H1 (cell line): ENCODE results near the gene COL12A1. TPM values are rescaled to one million over a fixed set of nuclear protein-coding genes. Genes with fewer than 3 reads are reported as not detected.

Source experiments
- RFX5 ChIP-seq: IDR thresholded peaks from 2 replicates; pipeline ENCODE4 v1.6.1; 2011; ENCODE audit warnings: low read depth, low read length, improper control_type of control experiment, borderline replicate concordance
- RNF2 ChIP-seq: fragments of 200-900, 300-1000 bp; sonication (generic); IDR thresholded peaks from 2 replicates; pipeline ENCODE4 v1.7.1; 2016; ENCODE audit warnings: borderline replicate concordance, low read depth, mild to moderate bottlenecking, antibody characterized with exemption, low read length; ENCODE audit not compliant: poor library complexity, severe bottlenecking; ENCODE audit errors: missing control alignments
- RXRA ChIP-seq: IDR thresholded peaks from 2 replicates; pipeline ENCODE4 v1.6.1; 2011; ENCODE audit warnings: low read depth, mild to moderate bottlenecking, low read length, moderate library complexity; ENCODE audit not compliant: insufficient read depth
- polyA plus RNA-seq, 7 experiments: library from polyadenylated mRNA; depleted of rRNA in 3 of 7; stranded (reverse) in 5 of 7; unstranded in 2 of 7; fragments of >200 nt in 5 of 7; fragments of 200-250 nt in 2 of 7; gene quantifications; 1 replicate in 5 of 7; 2 replicates in 1 of 7; 4 replicates in 1 of 7; pipeline versions ENCODE4 v1.2.1 to v1.2.3, GENCODE V29; 2011 to 2013; ENCODE audit warnings: missing spikeins in 2 of 7, mixed read lengths in 2 of 7
- total RNA-seq: library from RNA; stranded (reverse); fragmentation: NEBNext Ultra II Directional; extraction: Animal tissue kit (Norgen Biotek cat#: 25700); gene quantifications from 2 replicates; pipeline ENCODE4 v1.2.1, GENCODE V29; 2021
- TF ChIP-seq, protein P1 (sequence below): IDR thresholded peaks from 2 replicates; pipeline ENCODE4 v1.6.1; 2012; ENCODE audit warnings: low read length, inconsistent platforms

The COL12A1 gene
- total and polyA plus RNA-seq, 2 of the 8 experiments (the other 6 are each of a cell fraction or from before 2014, with no cell fraction given): 1.4 to 4.7 TPM

DNA sequence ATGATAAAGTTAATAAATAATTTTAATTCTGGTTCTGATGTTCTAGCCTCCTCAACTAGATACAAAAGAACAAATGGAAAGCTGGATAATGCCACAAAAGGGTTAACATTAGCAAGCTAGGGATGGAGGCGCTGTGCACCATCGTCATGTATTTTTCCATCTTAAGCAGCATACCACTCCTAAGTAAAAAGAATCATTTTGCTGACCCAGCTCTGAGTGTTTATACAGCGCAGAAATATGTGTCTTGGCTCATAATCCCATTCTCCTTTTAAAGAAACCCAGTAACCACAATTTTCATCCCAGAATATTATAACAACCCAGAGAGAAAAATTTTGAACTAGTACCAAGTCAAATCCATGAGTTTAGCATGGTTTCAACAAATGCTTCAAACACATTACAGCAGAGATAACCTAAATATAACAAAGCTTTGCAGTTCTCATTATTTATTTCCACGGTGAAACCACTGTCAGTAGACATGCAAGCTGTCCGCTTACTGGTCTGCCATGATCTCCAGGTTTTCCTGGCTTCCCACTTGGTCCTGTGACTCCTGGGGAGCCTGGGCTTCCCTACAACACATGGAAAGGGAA is 111.1 kb downstream of the COL12A1 start (continued):
- TF ChIP-seq RFX5: no peak
- no peak for TF ChIP-seq RNF2
- TF ChIP-seq, protein P1, sequence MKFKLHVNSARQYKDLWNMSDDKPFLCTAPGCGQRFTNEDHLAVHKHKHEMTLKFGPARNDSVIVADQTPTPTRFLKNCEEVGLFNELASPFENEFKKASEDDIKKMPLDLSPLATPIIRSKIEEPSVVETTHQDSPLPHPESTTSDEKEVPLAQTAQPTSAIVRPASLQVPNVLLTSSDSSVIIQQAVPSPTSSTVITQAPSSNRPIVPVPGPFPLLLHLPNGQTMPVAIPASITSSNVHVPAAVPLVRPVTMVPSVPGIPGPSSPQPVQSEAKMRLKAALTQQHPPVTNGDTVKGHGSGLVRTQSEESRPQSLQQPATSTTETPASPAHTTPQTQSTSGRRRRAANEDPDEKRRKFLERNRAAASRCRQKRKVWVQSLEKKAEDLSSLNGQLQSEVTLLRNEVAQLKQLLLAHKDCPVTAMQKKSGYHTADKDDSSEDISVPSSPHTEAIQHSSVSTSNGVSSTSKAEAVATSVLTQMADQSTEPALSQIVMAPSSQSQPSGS: no peak
- no peak for TF ChIP-seq RXRA
